ENCODE results near the gene AKAP10. TPM values are rescaled to one million over a fixed set of nuclear protein-coding genes. Genes with fewer than 3 reads are reported as not detected.

The AKAP10 gene
- total and polyA plus RNA-seq, 9 donors, result 13.9 to 40.3 (median 28.9) TPM

- H3K4me3 ChIP-seq, result no peak overlapping the region
- no peaks in the 10 kb centered on the region for H3K9me3 ChIP-seq
- no peak for TF ChIP-seq CTCF (IDR thresholded peaks at IDR 0.05)
- no peak for TF ChIP-seq POLR2A (IDR thresholded peaks at IDR 0.05)
- TF ChIP-seq EP300 (IDR thresholded peaks at IDR 0.05), result no peak
- DNase-seq, result no peak
- no peak overlapping the region for H3K27ac ChIP-seq
- H3K36me3 ChIP-seq, result no peaks in the 10 kb centered on the region
- no peaks in the 10 kb centered on the region for H3K4me1 ChIP-seq (ENCODE audit: insufficient read depth)
- intact Hi-C loops (cut with DNase I), result no loop called here
- no peaks in the 10 kb centered on the region for H3K27me3 ChIP-seq
Observed at GRCh38 chr17:19886116-19886515, 91.5 kb downstream of the AKAP10 start.

GRCh38 chr17:19883537-19884215 lies 94.0 kb downstream of the AKAP10 start:
- TF ChIP-seq EP300 (IDR thresholded peaks at IDR 0.05), result no peak
- no peak for TF ChIP-seq POLR2A (IDR thresholded peaks at IDR 0.05)
- TF ChIP-seq CTCF (IDR thresholded peaks at IDR 0.05), result no peak
- Histone ChIP-seq H3K4me1 (ENCODE audit: insufficient read depth) (no peaks in the 10 kb centered on the region), H3K27ac (no peak overlapping the region), H3K9me3 (no peaks in the 10 kb centered on the region), H3K27me3 (no peaks in the 10 kb centered on the region), H3K36me3 (no peaks in the 10 kb centered on the region), H3K4me3 (no peak overlapping the region)
- DNase-seq, result no peak
- intact Hi-C loops (cut with DNase I), result no loop called here
- WGBS, 3 donors, result 86 to 88% (median 86%) methylated on average over 8 of the region's 8 CpGs

- intact Hi-C loops (cut with DNase I), result no loop called here
- WGBS, 3 donors, result 67 to 76% (median 72%) methylated on average over 4 of the region's 4 CpGs
- no peak for DNase-seq
- no peaks in the 10 kb centered on the region for H3K27me3 ChIP-seq
- no peaks in the 10 kb centered on the region for H3K9me3 ChIP-seq
- no peaks in the 10 kb centered on the region for H3K36me3 ChIP-seq
- H3K27ac ChIP-seq, result no peak overlapping the region
- H3K4me1 ChIP-seq (ENCODE audit: insufficient read depth), result no peaks in the 10 kb centered on the region
- TF ChIP-seq EP300 (IDR thresholded peaks at IDR 0.05), result no peak
- TF ChIP-seq CTCF (IDR thresholded peaks at IDR 0.05), result no peak
- TF ChIP-seq POLR2A (IDR thresholded peaks at IDR 0.05), result no peak
- no peak overlapping the region for H3K4me3 ChIP-seq
Observed at GRCh38 chr17:19880393-19880792, 97.2 kb downstream of the AKAP10 start.

DNA sequence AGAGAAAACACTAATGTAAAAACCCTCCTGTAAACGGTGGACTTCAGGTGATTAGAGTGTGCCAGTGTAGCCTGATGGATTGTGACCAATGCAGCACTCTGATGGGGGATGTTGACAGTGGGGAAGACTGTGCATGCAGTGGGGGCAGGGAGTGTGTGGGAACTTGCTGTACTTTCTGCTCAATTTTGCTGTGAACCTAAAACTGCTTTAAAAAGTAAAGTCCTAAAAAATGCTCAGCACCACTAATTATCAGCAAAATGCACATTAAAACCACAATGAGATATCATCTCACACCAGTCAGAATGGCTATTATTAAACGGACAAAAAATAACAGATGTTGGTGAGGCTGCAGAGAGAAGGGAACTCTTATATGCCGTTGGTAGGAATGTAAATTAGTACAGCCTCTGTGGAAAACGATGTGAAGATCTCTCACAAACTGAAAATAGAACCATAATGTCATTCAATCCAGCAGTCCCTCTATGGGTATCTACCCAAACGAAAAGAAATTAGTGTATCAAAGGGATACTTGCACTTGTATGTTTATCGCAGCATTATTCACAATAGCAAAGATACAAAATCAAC lies 100.2 kb downstream of the AKAP10 start:
- intact Hi-C loops (cut with DNase I), result no loop called here
- no peaks in the 10 kb centered on the region for H3K27me3 ChIP-seq
- no peak for DNase-seq
- no peak for TF ChIP-seq POLR2A (IDR thresholded peaks at IDR 0.05)
- TF ChIP-seq CTCF (IDR thresholded peaks at IDR 0.05), result no peak
- TF ChIP-seq EP300 (IDR thresholded peaks at IDR 0.05), result no peak
- no peak overlapping the region for H3K27ac ChIP-seq
- H3K4me3 ChIP-seq, result no peak overlapping the region
- no peaks in the 10 kb centered on the region for H3K9me3 ChIP-seq
- WGBS, 3 donors, result 19 to 37% (median 25%) methylated on average over 6 of the region's 6 CpGs
- no peaks in the 10 kb centered on the region for H3K36me3 ChIP-seq
- H3K4me1 ChIP-seq (ENCODE audit: insufficient read depth), result no peaks in the 10 kb centered on the region
